Glomerular visceral epithelial cell (primary cell): ENCODE results near the gene RBMS1.

Experiments
- DNase-seq: peaks from one replicate; pipeline ENCODE4 v3.0.0-alpha.2; 2016; ENCODE audit errors: extremely low spot score

The RBMS1 gene

GRCh38 chr2:160279813-160280465 lies 213.7 kb downstream of the RBMS1 start:
- no peak for DNase-seq

- DNase-seq: no peak
Measured at GRCh38 chr2:160278879-160279177, 214.8 kb downstream of the RBMS1 start.

GRCh38 chr2:160278101-160278878 lies 215.3 kb downstream of the RBMS1 start:
- no peak for DNase-seq

- no peak for DNase-seq
Measured at GRCh38 chr2:160277151-160277550, 216.5 kb downstream of the RBMS1 start.

- DNase-seq: peak; percentile 67
Measured at GRCh38 chr2:160275656-160276055, 218.0 kb downstream of the RBMS1 start.

DNA sequence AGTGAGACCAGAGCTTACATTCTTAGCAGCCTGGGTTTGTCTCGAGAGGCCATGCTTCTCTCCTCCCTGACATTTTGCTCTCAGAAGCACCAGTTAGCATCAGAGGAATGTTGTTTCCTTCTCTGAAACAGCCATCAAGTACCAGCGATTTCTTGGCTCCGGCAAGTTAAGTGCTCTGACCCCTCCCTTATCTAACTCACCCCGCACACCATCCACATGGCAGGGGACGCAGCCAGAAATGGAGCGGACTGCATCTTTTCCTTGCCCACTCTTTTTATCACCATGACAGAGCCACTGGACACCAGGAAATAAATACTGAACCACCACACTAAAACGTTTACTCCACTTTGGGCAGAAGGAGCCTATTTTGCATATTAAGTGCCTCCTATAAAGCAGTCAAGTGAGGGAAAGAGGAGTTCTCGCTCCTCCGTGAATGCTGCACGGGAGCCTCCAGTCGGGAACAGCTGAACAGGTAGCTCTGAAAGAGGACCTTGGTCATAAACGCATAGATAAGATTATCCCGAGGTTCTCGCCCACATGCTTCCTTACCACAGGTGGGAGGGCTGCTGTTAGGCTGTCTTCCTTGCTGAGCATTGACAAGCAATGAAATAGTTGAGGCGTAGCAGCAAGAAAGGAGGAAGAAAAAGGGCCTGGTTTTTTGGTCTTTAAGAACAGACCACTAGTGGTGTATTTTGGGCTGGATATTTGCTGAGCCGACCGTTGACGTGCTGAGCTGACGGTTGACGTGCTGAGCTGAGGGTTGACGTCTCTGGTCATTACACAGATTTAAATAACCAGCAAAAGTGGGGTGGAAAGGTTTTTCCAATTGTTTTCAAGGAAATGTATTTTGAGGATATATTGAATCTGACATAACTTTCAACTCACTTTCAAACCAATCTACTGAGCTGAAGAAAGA lies 222.2 kb downstream of the RBMS1 start:
- DNase-seq: no peak

- peak; percentile 83 for DNase-seq
Measured at GRCh38 chr2:160270571-160271113, 223.0 kb downstream of the RBMS1 start.

- DNase-seq: peak; percentile 99
Measured at GRCh38 chr2:160269803-160270570, 223.6 kb downstream of the RBMS1 start.

- DNase-seq: peak; percentile 81
Measured at GRCh38 chr2:160269365-160269764, 224.2 kb downstream of the RBMS1 start.

DNA sequence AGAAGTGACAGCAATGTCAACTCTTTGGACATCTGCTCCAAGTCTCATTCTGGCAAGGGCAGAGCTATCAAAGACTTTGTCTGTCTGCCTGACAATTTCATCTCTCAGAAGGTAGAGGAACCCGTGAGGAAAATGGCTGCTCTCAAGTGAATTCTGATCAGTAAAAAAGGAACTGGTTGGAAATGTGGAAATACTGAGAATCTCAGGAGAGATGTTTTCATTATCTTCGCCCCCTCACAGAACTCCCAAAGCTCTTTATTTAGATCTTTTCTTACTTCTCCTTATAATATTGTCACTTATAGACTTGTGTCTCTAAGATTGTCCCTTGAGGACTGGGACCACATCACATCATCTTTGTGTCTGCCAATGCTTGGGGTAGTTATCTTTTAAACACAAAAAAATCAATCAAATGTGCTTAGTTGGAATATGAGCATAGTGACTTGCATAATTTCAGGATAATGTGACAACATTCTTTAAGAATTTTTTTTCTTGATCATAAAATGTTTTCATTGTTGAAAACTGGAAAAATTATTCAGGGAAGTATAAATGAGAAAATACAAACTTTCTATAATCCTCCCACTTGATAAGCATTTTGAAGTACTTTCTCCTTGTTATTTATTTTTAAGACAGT lies 225.3 kb downstream of the RBMS1 start:
- no peak for DNase-seq

DNA sequence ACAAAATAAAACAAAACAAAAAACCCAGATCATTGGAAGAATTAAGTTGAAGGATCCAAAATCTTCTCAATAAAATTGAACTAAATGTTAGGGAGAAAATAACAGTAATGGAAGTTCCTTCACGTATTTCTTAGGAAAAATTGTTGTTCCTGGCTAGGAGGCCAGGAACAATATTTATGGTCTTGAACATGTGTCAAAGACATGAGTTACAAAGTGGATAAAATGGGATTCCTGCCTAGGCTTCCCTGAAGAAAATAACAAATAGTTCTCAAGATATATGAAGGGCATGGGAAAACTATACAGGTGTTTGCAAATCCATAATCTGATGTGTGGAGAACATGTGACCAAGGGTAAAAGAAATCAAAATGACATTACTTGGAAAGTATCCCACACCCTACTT lies 225.9 kb downstream of the RBMS1 start:
- DNase-seq: no peak

DNA sequence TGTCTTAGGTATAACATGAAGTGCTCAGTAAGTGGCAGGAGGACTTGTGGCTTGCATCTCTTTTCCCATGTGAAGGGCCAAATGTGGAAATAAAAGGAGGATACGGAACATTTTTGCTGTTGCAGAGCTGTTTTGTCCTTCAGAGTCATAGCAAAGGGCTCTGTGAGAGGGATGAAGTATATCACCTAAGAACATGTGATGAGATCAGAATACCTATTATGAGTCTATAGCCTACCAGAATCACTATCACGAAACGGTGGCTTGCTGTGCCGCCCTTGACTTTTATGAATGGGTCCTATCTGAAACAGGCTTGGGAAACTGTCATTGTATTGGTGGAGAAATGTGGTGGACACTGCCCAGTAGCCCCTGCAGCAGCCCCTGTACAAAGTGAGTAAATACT lies 226.6 kb downstream of the RBMS1 start:
- DNase-seq: no peak

GRCh38 chr2:160266037-160266551 lies 227.5 kb downstream of the RBMS1 start:
- no peak for DNase-seq

DNA sequence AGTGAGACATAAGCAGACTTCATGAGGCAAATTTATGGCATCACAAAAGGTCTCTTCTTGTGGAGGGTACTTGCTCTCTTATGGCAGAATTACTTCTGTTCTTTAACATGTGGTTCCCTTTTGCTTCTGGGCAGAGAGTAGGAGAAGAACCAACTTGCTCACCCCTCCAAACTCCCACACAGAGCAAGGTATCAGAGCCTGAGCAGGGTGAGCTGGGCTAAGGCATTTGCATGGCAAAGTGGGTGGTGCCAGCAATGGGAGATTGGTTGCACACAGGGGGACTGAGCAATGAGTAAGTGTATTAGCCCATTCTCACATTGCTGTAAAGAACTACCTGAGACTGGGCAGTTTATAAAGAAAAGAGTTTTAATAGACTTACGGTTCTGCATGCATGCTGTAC lies 229.3 kb downstream of the RBMS1 start:
- no peak for DNase-seq

- DNase-seq: no peak
Measured at GRCh38 chr2:160261732-160262131, 231.9 kb downstream of the RBMS1 start.

DNA sequence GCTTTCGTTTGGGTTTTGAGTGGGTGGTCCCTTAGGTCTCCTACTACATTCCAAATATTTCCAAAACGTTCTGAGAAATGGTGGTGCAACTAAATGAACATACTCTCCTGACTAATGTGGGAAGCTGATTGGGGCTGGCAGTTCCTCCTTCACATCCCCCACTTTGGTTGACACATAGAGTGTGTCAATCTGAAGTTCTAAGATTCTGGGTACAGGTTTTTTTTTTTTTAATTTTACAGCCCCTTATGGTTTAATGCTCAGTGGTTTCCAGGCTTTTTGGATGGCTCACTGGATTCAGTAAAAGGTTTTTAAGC lies 235.2 kb downstream of the RBMS1 start:
- no peak for DNase-seq

DNA sequence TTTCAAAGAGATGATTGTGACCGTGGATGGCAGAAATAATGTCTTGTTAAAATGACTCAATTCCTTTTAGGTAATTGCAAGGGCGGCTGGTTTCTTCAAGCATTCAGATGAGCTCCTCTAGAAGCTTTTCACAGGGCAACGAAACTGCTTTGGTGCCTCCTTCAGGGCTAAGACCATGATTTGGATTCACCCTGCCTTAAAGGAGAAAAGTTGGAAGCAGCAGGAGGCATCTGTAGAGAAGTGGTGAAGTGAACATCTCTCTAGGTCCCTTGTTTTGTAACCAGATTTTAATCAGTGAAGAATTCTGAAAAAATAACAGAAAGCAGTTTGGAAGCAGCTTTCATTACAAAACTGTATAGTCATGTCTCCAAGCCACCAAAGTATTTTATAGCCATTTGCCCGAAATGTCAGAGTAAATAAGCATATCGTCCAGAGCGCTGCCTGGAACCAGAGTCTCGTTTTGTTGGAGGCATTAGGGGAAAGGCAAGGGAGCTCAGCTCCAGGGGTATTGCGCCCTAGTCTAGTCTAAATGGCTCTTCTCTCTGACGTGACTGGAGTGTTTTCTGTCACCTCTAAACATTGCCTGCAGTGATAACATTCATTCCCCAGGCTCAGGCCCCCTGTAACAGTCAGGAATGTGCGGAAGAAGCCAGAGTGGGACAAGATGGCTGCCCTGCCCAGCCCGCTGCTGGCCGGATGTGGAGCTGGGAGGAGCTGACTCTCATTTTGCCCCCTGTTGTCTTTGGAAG lies 235.7 kb downstream of the RBMS1 start:
- no peak for DNase-seq

DNA sequence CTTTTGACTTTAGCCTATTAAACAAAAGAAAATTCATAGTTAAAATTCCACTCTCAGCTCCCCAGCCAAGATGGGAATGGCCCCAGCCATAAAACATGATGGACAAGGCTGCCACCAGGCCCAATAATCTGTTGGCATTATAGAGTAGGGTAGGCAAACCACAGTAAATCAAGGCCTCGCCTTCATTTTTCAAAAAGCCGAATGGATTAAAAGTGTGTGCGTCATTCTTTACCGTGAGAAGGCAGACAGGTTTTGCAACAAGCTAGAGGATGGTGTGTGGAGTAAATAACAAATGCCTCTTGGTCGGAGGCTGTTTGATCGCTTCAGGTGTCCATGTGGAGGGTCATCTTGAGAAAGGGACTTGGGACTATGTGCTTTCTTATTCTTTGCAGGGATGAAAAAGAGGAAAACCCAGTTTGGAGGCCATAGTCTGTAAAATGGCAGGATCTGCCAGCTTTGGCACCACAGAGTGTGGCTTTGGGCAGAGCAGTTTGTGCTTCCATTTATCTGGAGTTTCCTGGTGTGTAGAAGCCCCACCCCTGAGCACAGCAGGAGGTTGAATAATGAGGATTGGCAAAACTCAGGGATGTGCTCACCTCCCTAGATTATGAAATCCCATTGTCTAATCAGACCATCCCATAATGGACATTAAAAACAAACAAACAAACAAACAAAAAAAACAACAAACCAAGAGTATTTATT lies 236.4 kb downstream of the RBMS1 start:
- peak; percentile 92 for DNase-seq

GRCh38 chr2:160256507-160256906 lies 237.1 kb downstream of the RBMS1 start:
- peak; percentile 72 for DNase-seq

- DNase-seq: no peak
Measured at GRCh38 chr2:160255408-160255807, 238.2 kb downstream of the RBMS1 start.
